PFSK-1 (cell line): ENCODE results near the gene C17orf114.

Experiments
- FOXP2 ChIP-seq: optimal IDR thresholded peaks from 2 replicates; pipeline ENCODE3; 2011; ENCODE audit warnings: borderline replicate concordance, control low read depth, inconsistent platforms; ENCODE audit not compliant: insufficient read depth; ENCODE audit errors: extremely low read length, extremely low read depth
- POLR2AphosphoS5 ChIP-seq: IDR thresholded peaks from 2 replicates; pipeline ENCODE4 v1.6.1; 2012; ENCODE audit warnings: low read depth, mild to moderate bottlenecking, control low read depth, low read length, moderate library complexity
- REST ChIP-seq, 2 experiments: IDR thresholded peaks; 2 replicates each; pipeline versions ENCODE4 v1.6.1 to v1.8.0; 2011 to 2012; ENCODE audit warnings: low read depth in 2 of 2, low read length in 2 of 2, control low read depth in 1 of 2, inconsistent platforms in 1 of 2, mild to moderate bottlenecking in 1 of 2, moderate library complexity in 1 of 2; ENCODE audit not compliant: insufficient read depth in 1 of 2
- SIN3A ChIP-seq: IDR thresholded peaks from 2 replicates; pipeline ENCODE4 v1.6.1; 2012; ENCODE audit warnings: mild to moderate bottlenecking, low read length, moderate library complexity, borderline replicate concordance; ENCODE audit not compliant: insufficient read depth
- TAF1 ChIP-seq: IDR thresholded peaks from 2 replicates; pipeline ENCODE4 v1.6.1; 2012; ENCODE audit warnings: low read length, control low read depth, borderline replicate concordance; ENCODE audit not compliant: insufficient read depth

GRCh38 chr17:4786106-4786511 is 16.0 kb downstream of the C17orf114 start, which contains the start of gene VMO1:
- TF ChIP-seq POLR2AphosphoS5, result peak; percentile 60; the same call in 1 of the 2 replicates
- peak in 1 of 2 experiments; percentile 67; a peak in 1 of 4 replicates for TF ChIP-seq REST (IDR thresholded peaks at IDR 0.05; ENCODE audit: insufficient read depth in 1 of 2, low read depth in 2 of 2, low read length in 2 of 2)
- TF ChIP-seq TAF1, result 0 out of 2 replicates have a peak, but pooled peaks have one; percentile 54
- TF ChIP-seq SIN3A, result no peak
- TF ChIP-seq FOXP2, result peak; percentile 63
